ENCODE data around the gene JMJD1C.

The JMJD1C gene

DNA sequence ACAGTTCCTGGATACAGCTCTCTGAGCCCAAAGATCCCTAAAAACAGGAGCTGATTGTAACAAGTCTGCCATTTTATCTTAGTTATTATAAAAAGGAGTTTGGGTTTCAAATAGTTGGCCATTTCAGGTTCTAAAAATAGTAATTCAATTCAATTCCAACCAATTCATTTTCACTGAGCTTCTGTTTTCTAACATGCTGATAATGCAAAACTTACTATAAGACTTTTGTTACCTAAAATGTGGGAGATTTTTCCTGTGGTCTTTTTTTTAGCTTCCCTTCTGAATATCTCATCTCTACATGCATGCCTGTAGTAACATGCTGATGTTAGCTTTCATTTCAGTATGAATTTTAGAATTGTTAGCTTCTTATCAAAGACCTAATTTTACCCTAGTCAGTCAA is 319.3 kb downstream of the JMJD1C start:
- Histone ChIP-seq H3K79me2 (ENCODE audit: insufficient read depth, low read length) (peaks cover 82% of the 10 kb centered on the region), H3K27ac (ENCODE audit: low read depth, low read length) (no peak overlapping the region), H3K4me3 (ENCODE audit: insufficient read depth, low read length, poor library complexity, severe bottlenecking) (no peak overlapping the region), H3K36me3 (ENCODE audit: low read length) (peaks cover 7% of the 10 kb centered on the region; the same call in 1 of the 2 replicates), H3K4me2 (ENCODE audit: low read depth, low read length, poor library complexity, severe bottlenecking) (no peak overlapping the region), H4K20me1 (ENCODE audit: low read depth, low read length) (0 out of 2 replicates have a peak, but pooled peaks cover 6% of the 10 kb centered on the region), H2AFZ (ENCODE audit: low read depth, low read length, severe bottlenecking) (no peak overlapping the region), H3K27me3 (ENCODE audit: low read length) (no peaks in the 10 kb centered on the region), H3K9ac (ENCODE audit: low read length) (no peak overlapping the region), H3K9me3 (ENCODE audit: insufficient read depth, low read length) (no peaks in the 10 kb centered on the region), H3K9me2 (replicated peaks; ENCODE audit: insufficient read depth, low read length) (no peaks in the 10 kb centered on the region), H3F3A (ENCODE audit: insufficient read depth) (0 out of 2 replicates have a peak, but pooled peaks cover 2% of the 10 kb centered on the region)
- TF ChIP-seq EZH2phosphoT487 (conservative IDR thresholded peaks at IDR 0.05; ENCODE audit: low read length) = no peak
- TF ChIP-seq, protein P1, sequence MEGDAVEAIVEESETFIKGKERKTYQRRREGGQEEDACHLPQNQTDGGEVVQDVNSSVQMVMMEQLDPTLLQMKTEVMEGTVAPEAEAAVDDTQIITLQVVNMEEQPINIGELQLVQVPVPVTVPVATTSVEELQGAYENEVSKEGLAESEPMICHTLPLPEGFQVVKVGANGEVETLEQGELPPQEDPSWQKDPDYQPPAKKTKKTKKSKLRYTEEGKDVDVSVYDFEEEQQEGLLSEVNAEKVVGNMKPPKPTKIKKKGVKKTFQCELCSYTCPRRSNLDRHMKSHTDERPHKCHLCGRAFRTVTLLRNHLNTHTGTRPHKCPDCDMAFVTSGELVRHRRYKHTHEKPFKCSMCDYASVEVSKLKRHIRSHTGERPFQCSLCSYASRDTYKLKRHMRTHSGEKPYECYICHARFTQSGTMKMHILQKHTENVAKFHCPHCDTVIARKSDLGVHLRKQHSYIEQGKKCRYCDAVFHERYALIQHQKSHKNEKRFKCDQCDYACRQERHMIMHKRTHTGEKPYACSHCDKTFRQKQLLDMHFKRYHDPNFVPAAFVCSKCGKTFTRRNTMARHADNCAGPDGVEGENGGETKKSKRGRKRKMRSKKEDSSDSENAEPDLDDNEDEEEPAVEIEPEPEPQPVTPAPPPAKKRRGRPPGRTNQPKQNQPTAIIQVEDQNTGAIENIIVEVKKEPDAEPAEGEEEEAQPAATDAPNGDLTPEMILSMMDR (IDR thresholded peaks at IDR 0.05; ENCODE audit: insufficient read depth, low read length, poor library complexity, severe bottlenecking) = no peak

DNA sequence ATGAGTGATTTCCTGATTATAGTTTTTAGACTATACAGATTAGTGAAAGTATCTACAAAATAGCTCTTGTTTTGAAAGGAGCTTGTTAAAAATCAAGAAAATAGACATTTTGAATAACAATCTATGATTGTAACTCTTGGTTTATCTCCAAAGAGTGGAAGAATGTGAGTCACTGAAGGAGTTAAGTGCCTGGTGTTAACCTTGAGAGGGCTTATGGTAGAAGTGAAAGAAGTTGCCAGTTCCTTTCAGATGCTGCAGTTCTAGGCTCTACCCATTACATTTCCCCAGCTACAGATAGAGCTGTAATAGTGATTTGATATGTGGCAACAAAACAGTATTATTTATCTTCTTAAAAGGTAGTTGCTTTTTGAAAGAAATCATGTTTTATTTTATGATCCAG is 320.0 kb downstream of the JMJD1C start:
- TF ChIP-seq, protein P1 (IDR thresholded peaks at IDR 0.05; ENCODE audit: insufficient read depth, low read length, poor library complexity, severe bottlenecking) = no peak
- no peak for TF ChIP-seq EZH2phosphoT487 (conservative IDR thresholded peaks at IDR 0.05; ENCODE audit: low read length)
- Histone ChIP-seq H3K9me3 (ENCODE audit: insufficient read depth, low read length) (no peaks in the 10 kb centered on the region), H3K4me3 (ENCODE audit: insufficient read depth, low read length, poor library complexity, severe bottlenecking) (no peak overlapping the region), H3F3A (ENCODE audit: insufficient read depth) (no peaks in the 10 kb centered on the region), H3K27me3 (ENCODE audit: low read length) (no peaks in the 10 kb centered on the region), H4K20me1 (ENCODE audit: low read depth, low read length) (0 out of 2 replicates have a peak, but pooled peaks cover 6% of the 10 kb centered on the region), H3K36me3 (ENCODE audit: low read length) (peaks cover 7% of the 10 kb centered on the region; the same call in 1 of the 2 replicates), H3K79me2 (ENCODE audit: insufficient read depth, low read length) (peaks cover 89% of the 10 kb centered on the region), H3K4me2 (ENCODE audit: low read depth, low read length, poor library complexity, severe bottlenecking) (no peak overlapping the region), H3K9me2 (replicated peaks; ENCODE audit: insufficient read depth, low read length) (no peaks in the 10 kb centered on the region), H3K27ac (ENCODE audit: low read depth, low read length) (no peak overlapping the region), H3K9ac (ENCODE audit: low read length) (no peak overlapping the region), H2AFZ (ENCODE audit: low read depth, low read length, severe bottlenecking) (no peak overlapping the region)

GRCh38 chr10:63143987-63144386 is 321.8 kb downstream of the JMJD1C start:
- no peak overlapping the region for H3K27ac ChIP-seq (ENCODE audit: low read depth, low read length)
- no peak overlapping the region for H3K4me2 ChIP-seq (ENCODE audit: low read depth, low read length, poor library complexity, severe bottlenecking)
- H3K9ac ChIP-seq (ENCODE audit: low read length) = no peak overlapping the region
- H3K79me2 ChIP-seq (ENCODE audit: insufficient read depth, low read length) = peaks cover 98% of the 10 kb centered on the region
- no peaks in the 10 kb centered on the region for H3F3A ChIP-seq (ENCODE audit: insufficient read depth)
- no peaks in the 10 kb centered on the region for H3K9me2 ChIP-seq (replicated peaks; ENCODE audit: insufficient read depth, low read length)
- no peak overlapping the region for H2AFZ ChIP-seq (ENCODE audit: low read depth, low read length, severe bottlenecking)
- H3K36me3 ChIP-seq (ENCODE audit: low read length) = peaks cover 5% of the 10 kb centered on the region; the same call in 1 of the 2 replicates
- no peaks in the 10 kb centered on the region for H3K9me3 ChIP-seq (ENCODE audit: insufficient read depth, low read length)
- TF ChIP-seq, protein P1 (IDR thresholded peaks at IDR 0.05; ENCODE audit: insufficient read depth, low read length, poor library complexity, severe bottlenecking) = no peak
- TF ChIP-seq EZH2phosphoT487 (conservative IDR thresholded peaks at IDR 0.05; ENCODE audit: low read length) = no peak
- H4K20me1 ChIP-seq (ENCODE audit: low read depth, low read length) = 0 out of 2 replicates have a peak, but pooled peaks cover 6% of the 10 kb centered on the region
- H3K27me3 ChIP-seq (ENCODE audit: low read length) = no peaks in the 10 kb centered on the region
- H3K4me3 ChIP-seq (ENCODE audit: insufficient read depth, low read length, poor library complexity, severe bottlenecking) = no peak overlapping the region

All from SU-DHL-6 (cell line).